Chondrocyte (in vitro differentiated cells): ENCODE measurements around the gene VEGFD. TPM values are rescaled to one million over a fixed set of nuclear protein-coding genes. Genes with fewer than 3 reads are reported as not detected.

Experiments
- DNase-seq: peaks from one replicate; pipeline ENCODE4 v3.0.0; 2021; ENCODE audit warnings: mixed read lengths, low spot score
- H3K27ac Mint-ChIP-seq: one replicate; pipeline ENCODE4 v1.8.0; 2021; ENCODE audit warnings: mild to moderate bottlenecking, moderate library complexity, mixed read lengths; ENCODE audit not compliant: unreplicated experiment
- H3K27me3 Mint-ChIP-seq: 2 replicates; pipeline ENCODE4 v1.8.0; 2021; ENCODE audit warnings: low read depth, mixed read lengths
- H3K36me3 Mint-ChIP-seq: 2 replicates; pipeline ENCODE4 v1.8.0; 2021; ENCODE audit warnings: low read depth, mixed read lengths
- H3K4me1 Mint-ChIP-seq: 2 replicates; pipeline ENCODE4 v1.8.0; 2021; ENCODE audit warnings: low read depth, mild to moderate bottlenecking, mixed read lengths
- H3K4me3 Mint-ChIP-seq: one replicate; pipeline ENCODE4 v1.8.0; 2021; ENCODE audit warnings: mild to moderate bottlenecking, moderate library complexity, mixed read lengths; ENCODE audit not compliant: unreplicated experiment
- H3K9me3 Mint-ChIP-seq: 2 replicates; pipeline ENCODE4 v1.8.0; 2021; ENCODE audit warnings: low read depth, mixed read lengths
- CTCF ChIP-seq: fragments of 200-600 bp; sonication (generic); IDR thresholded peaks from 2 replicates; pipeline ENCODE4 v1.5.0; 2021; ENCODE audit warnings: antibody characterized with exemption, mild to moderate bottlenecking, moderate library complexity
- total RNA-seq: library from RNA; stranded (reverse); gene quantifications from 3 replicates; pipeline ENCODE4 v1.2.1, GENCODE V29; 2021

The VEGFD gene
- total RNA-seq, 1 donor from 2014 or later: 0.20 TPM

- no peaks in the 10 kb centered on the region for H3K36me3 Mint-ChIP-seq
- H3K27ac Mint-ChIP-seq: no peak overlapping the region
- no peak overlapping the region for H3K4me3 Mint-ChIP-seq
- no peak for DNase-seq
- H3K4me1 Mint-ChIP-seq: no peaks in the 10 kb centered on the region
- H3K9me3 Mint-ChIP-seq: no peaks in the 10 kb centered on the region
- peaks cover 4% of the 10 kb centered on the region for H3K27me3 Mint-ChIP-seq
- TF ChIP-seq CTCF: peak; percentile 90
Observed at GRCh38 chrX:15349046-15349445, 35.2 kb downstream of the VEGFD start.

DNA sequence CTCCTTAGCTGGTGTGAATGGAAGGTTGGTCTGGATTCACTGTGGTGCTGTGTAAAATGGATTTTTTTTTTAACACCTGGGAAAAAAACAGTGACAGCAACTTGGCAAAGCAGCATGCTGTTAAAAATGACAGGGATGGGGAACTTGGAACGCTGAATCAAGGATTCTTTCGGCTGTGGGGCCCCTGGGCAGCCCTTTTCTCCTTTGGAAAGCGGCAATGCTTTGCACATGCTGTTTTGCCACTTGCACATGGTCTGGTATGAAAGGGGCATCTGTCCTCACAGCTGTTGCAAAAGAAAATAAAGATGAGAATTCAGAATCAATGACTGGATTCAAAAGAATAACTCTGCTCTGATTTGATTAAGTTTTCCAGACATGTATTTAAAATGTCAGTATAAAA lies 38.2 kb downstream of the VEGFD start:
- no peak for DNase-seq

DNA sequence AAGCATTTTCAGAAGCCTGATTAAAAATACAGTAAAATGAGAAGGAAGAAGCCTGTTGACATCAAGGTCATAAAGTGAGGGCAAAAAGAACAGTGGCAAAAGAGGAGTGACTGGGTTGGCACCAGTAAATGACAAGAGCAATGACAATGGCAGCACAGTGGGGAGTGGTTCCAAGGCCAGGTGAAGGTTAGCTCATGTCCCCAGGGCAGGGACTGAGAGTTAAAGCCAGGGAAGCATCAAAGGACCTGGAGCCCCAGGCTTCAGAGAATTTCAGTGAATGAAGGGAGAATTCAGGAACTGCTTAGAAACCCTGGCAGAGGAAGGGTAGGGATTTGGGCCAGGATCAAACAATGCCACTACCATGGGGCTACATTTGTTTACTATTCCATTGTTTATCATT lies 40.1 kb downstream of the VEGFD start:
- no peak overlapping the region for H3K4me3 Mint-ChIP-seq
- H3K27ac Mint-ChIP-seq: no peak overlapping the region
- no peak for TF ChIP-seq CTCF
- DNase-seq: no peak
- peaks cover 2% of the 10 kb centered on the region for H3K36me3 Mint-ChIP-seq
- peaks cover 14% of the 10 kb centered on the region for H3K27me3 Mint-ChIP-seq
- H3K9me3 Mint-ChIP-seq: no peaks in the 10 kb centered on the region
- H3K4me1 Mint-ChIP-seq: no peaks in the 10 kb centered on the region

More for the DNA sequence above, 38.2 kb downstream of the VEGFD start:
- no peak overlapping the region for H3K27ac Mint-ChIP-seq
- H3K27me3 Mint-ChIP-seq: peaks cover 8% of the 10 kb centered on the region
- H3K36me3 Mint-ChIP-seq: peaks cover 2% of the 10 kb centered on the region
- no peaks in the 10 kb centered on the region for H3K4me1 Mint-ChIP-seq
- no peak overlapping the region for H3K4me3 Mint-ChIP-seq
- TF ChIP-seq CTCF: no peak
- H3K9me3 Mint-ChIP-seq: no peaks in the 10 kb centered on the region

- H3K4me1 Mint-ChIP-seq: no peaks in the 10 kb centered on the region
- H3K27ac Mint-ChIP-seq: no peak overlapping the region
- no peak for DNase-seq
- no peak overlapping the region for H3K4me3 Mint-ChIP-seq
- peaks cover 11% of the 10 kb centered on the region for H3K27me3 Mint-ChIP-seq
- TF ChIP-seq CTCF: no peak
- H3K9me3 Mint-ChIP-seq: no peaks in the 10 kb centered on the region
- peaks cover 2% of the 10 kb centered on the region for H3K36me3 Mint-ChIP-seq
Observed at GRCh38 chrX:15343075-15343476, 41.1 kb downstream of the VEGFD start.

- H3K9me3 Mint-ChIP-seq: no peaks in the 10 kb centered on the region
Observed at GRCh38 chrX:15340867-15341266, 43.3 kb downstream of the VEGFD start.

More at GRCh38 chrX:15340867-15341266, 43.3 kb downstream of the VEGFD start:
- Mint-ChIP-seq H3K27me3 (peaks cover 13% of the 10 kb centered on the region), H3K4me3 (no peak overlapping the region), H3K36me3 (peaks cover 2% of the 10 kb centered on the region), H3K4me1 (peaks cover 6% of the 10 kb centered on the region), H3K27ac (no peak overlapping the region)
- no peak for TF ChIP-seq CTCF
- DNase-seq: no peak
